ENCODE measurements around the gene GCN1.
"Not testable (repeated sequence)": the region's sequence is repeated elsewhere in the genome, so short reads cannot be mapped to it uniquely, and the experiment has no call there.

The GCN1 gene

GRCh38 chr12:120228291-120229070 is 34.0 kb upstream of the GCN1 start:
- peak; percentile 26 for DNase-seq

GRCh38 chr12:120228041-120228290 is 33.5 kb upstream of the GCN1 start:
- no peak for DNase-seq

DNA sequence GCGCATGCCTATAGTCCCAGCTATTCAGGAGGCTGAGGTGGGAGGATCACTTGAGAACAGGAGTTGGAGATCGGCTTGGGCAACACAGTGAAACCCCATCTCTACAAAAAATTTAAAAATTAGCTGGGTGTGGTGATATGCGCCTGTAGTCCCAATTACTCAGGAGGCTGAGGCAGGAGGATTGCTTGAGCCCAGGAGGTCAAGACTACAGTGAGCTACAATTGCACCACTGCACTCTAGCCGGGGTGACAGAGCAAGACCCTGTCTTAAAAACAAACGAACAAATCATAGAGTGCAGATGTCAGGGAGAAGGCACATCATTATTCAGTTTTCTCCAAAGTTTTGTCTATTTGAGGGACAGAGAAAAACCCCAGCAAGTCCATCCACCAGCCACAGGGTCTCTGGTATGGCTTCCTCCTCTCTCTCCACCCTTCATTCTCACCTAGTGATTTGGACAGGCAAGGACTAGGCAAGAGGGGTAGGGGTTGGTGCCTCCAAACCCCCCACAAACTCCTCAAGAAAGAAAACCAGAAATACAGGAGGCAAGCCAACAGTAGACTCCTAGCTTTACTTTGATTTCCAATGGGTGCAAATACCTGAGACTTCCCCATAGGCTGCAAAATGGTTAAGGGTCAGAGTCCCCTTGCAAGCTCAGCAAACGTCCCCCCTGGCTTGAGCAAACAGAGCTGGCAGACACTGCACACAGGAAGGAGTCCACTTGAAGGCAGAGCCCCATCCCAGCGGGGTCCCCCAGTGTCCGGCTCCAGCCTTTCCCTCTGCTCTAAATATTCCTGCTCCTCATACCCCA is 32.9 kb upstream of the GCN1 start:
- DNase-seq = no peak

DNA sequence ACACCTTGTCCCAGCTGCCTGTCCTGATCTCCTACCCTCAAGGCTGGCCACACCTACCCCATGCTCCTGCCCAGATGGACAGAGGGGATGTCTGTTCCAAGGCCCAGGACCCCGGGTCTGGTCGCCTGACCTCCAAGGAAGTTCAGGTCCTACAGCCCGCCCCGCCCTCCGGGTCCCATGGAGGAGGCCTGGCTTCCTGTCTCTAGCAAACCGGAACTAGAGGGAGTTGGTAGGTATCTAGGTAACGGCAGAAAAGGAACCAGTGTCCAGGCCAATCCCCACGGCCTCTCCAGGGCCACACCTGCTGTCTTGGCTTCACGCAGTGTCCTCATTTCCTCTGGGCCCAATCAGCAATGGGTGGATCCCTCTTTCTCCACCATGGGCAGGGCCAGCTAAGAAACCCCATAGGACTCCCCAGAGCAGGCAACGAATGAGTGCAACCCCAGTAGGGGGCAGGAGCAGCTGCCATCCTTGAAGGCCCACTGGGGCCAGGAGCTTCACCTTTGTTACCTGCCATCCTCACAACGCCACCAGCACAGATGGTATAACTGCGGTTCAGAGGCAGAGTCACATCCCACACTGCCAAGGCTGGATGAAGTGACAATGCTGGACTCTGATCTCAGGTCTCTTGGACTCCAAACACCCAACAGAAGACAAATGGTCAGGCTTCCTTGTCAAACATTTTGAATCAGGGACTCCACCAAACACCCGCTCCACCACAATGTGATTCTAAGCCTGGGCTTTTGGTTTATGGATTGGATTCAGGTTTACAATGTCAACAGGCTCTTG is 31.5 kb upstream of the GCN1 start:
- no peak for DNase-seq

DNA sequence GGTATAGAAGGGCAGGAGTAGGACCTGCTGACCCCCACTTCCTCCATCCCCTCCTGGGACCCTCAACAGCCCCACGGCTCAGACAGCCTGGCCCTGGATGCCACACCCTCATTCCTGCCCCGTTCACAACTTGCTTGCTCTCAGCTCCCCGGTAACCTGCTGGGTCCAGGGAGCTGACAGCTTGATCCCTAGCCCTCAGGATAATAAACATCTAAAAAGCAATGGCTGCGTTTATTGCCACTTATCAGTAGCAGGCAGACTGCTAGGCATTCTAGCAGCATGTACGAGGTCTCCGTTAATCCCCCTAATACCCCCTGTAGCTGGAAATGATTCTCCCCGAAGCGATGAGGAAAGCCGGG is 30.7 kb upstream of the GCN1 start:
- DNase-seq = no peak

GRCh38 chr12:120224304-120225199 is 30.0 kb upstream of the GCN1 start:
- no peak for DNase-seq

DNA sequence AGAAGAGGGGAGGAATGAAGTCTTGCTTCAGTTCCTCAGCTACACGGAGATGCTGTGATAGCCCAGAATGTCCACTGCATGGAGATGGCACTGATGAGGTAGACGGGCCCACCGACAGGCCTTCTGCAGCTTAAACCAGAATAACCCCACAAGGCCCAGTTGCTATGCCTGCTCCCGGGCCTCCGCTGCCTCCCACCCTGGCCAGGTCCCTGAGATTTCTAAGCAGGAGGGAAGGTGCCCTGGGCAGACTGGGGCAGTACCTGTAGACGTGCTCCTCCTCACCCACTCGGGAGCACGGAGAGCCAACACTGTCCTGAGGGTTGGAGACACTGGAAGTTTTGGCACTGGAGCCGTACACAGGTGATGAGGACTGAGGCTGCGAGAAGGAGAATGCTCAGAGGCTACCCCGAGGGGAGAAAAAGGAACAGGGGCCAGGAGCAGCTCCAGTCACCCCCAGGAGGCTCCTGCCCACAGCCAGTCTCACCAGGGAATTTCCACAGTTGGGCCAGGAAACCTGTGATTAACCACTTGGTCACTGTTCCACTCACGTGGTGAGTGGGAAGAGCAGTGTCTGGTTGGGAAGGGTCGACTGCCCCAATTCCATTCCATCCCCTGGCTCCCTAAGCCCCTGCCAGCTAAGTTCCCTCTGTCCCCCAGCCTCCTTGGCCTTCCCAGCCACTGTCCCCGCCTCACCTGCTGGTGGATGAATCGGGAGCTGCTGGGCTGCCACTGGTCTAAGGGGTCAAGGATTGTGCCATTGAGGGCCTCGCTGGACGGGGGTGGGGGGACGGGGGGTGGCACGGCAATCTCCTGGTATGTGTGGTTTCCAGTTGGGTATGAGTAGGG is 29.2 kb upstream of the GCN1 start:
- no peak for DNase-seq

GRCh38 chr12:120222288-120222832 is 27.8 kb upstream of the GCN1 start:
- DNase-seq = no peak

GRCh38 chr12:120221576-120221900 is 27.0 kb upstream of the GCN1 start:
- DNase-seq = no peak

DNA sequence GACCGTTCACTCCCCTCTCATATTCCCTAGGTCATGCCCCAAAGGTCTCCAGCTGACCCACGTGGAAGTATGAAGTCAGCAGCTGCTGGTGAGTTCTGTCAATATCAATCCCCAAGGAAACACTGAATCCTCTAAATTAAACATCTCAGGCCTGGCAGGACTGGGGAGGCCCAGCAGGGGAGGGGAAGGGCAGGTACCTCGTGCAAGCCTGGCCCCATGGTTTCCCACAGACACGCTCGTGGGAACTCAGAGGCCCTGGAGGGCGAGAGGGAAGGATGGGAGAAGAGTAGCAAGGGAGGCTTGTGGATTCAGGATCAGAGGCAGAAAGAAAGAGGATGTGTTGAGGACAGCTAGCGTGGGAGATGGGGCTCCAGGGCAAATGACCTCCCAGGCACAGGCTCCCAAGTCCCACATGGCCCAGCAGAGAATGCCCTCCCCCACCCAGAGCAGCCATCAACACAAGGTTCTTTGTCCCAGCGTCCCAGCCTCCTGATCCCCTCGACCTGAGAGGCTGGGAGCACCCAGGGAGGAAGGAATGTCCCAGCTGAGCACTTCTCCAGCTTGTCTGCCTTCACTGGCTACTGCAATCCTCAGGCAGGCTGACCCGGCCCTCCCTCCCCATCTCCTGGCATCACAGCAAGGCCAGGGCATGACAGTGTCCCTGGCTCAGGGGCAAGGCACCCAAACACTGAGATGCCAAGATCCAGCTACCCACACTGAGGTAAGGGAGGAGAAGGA is 26.5 kb upstream of the GCN1 start:
- DNase-seq = no peak

GRCh38 chr12:120218680-120219606 is 24.4 kb upstream of the GCN1 start:
- DNase-seq = no peak

GRCh38 chr12:120216742-120217605 is 22.5 kb upstream of the GCN1 start:
- DNase-seq = no peak

- no peak for DNase-seq
These were observed 21.5 kb upstream of the GCN1 start for GRCh38 chr12:120215766-120216735.

- DNase-seq = no peak
These were observed 20.8 kb upstream of the GCN1 start for GRCh38 chr12:120215357-120215735.

GRCh38 chr12:120214626-120215356 is 20.3 kb upstream of the GCN1 start:
- DNase-seq = no peak

DNA sequence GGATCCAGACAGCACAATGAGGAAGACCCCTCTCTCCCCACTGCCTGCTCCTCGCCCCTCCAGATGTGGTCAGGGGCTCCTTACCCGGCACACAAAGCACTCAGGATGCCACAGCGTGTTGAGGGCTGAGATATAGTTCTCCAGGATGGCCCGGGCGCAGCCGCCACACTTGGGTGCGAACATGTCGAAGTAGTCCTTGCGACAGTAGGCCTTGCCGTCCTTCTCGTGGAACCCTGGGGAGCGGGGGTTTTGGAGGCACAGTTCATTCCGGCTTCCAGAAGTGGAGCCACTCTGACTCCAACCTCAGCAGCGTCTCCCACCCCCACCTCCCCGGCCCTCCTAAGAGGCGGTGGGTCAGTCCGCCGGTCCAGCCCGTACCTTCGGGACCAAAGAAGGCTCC is 19.2 kb upstream of the GCN1 start:
- DNase-seq = no peak

DNA sequence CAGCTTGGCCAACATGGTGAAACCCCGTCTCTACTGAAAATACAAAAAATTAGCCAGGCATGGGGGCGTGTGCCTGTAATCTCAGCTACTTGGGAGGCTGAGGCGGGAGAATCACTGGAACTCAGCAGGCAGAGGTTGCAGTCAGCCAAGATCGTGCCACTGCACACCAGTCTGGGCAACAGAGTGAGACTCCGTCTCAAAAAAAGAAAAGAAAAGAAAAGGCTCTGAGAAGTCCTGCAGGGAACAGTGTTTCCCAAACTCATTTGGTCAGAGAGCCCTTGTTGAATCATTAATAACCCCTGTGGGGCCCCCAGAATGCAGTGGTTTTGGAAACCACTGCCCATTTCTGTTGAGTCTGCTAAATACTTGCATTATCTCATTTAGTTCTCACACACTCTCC is 18.7 kb upstream of the GCN1 start:
- DNase-seq = not testable (repeated sequence)
